ENCODE measurements around the gene NOP9. TPM values are rescaled to one million over a fixed set of nuclear protein-coding genes. Genes with fewer than 3 reads are reported as not detected.
"Not testable (repeated sequence)": the region's sequence is repeated elsewhere in the genome, so short reads cannot be mapped to it uniquely, and the experiment has no call there.

NOP9 gene
- total and polyA plus RNA-seq, 5 experiments from 2014 or later: 1.3 to 25.8 (median 2.2) TPM

DNA sequence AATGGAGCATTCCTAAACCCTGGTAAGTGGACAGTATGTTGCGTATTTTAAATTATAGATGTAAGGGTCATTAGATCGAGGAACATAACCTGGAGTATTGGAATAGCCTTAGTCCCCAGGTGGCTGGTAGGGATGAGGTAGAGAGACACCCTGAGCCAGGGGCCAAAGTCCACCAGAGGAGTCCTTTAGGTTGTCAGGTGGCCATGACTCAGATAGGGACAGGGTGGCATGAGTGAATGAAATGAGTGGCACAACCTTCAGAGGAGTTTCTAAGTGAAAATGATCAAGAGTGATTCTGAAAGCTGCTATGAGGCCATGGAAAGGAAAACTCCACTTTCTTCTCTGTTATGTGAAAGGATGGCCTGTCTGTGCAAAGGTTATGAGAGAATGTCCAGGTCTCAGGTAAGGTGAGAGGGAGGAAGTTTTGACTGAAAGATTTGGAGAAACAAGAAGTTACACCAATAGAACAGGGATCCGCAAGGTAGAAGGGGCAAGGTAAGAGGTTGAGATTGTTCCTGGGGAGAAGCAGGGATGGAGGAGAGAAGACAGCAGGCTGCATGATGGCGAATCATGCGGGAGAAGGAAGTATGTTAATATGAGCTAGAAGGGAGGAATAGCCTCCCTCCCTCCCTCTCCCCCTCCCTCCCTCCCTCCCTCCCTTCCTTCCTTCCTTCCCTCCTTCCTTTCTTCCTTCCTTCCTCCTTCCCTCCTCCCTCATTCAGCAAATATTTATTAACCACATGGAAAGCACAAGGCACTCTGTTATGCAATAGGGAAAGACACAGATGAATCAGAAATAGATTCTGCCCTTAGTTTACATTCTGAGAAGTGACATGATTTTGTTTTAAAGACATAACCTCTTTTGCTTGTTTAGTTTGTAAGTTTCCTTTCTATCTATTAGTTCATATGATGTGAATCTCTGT is 54.2 kb downstream of the NOP9 start:
- no peaks in the 10 kb centered on the region for H3K4me1 Mint-ChIP-seq
- DNase-seq (no peak), ATAC-seq (no peak)
- H3K36me3 Mint-ChIP-seq: no peaks in the 10 kb centered on the region
- peaks cover 19 to 47% (median 43%) of the 10 kb centered on the region in 5 donors for H3K27me3 Mint-ChIP-seq
- H3K4me3 Mint-ChIP-seq: no peak overlapping the region
- POLR2A ChIA-PET: no interaction called here
- no peak overlapping the region for H3K27ac Mint-ChIP-seq
- no peaks in the 10 kb centered on the region for H3K9me3 Mint-ChIP-seq

DNA sequence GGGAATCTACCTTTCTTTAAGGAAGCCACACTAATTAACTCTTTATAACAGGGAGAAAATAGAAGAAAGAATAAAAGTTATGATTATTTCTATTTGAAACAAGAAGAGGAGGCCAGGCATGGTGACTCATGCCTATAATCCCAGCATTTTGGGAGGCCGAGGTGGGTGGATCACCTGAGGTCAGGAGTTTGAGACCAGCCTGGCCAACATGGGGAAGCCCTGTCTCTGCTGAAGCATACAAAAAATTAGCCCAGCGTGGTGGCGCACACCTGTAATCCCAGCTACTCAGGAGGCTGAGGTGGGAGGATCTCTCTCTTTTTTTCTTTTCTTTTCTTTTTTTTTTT is 54.8 kb downstream of the NOP9 start:
- H3K4me1 Mint-ChIP-seq, DNase-seq, H3K4me3 Mint-ChIP-seq, H3K9me3 Mint-ChIP-seq, POLR2A ChIA-PET, H3K27ac Mint-ChIP-seq, H3K36me3 Mint-ChIP-seq, ATAC-seq: not testable (repeated sequence)
- H3K27me3 Mint-ChIP-seq: peaks cover 17 to 45% (median 38%) of the 10 kb centered on the region in 5 donors

DNA sequence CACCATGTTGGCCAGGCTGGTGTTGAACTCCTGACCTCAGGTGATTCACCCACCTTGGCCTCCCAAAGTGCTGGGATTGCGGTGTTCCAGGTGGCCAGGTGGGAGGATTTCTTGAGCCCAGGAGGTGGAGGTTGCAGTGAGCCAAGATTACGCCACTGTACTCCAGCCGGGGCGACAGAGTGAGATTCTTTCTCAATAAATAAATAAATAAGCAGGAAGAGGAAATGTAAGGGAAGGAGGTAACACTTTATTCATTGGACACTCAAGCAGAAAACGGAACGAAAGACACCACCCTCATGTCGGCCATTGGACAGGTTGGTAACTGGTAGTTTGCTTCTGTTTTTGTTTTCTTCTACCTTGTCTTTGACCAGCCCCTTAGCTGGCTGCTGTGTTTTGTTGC is 55.4 kb downstream of the NOP9 start:
- no peak for ATAC-seq
- no peak for DNase-seq
- H3K36me3 Mint-ChIP-seq: peaks cover 0 to 3% (median 0%) of the 10 kb centered on the region in 3 donors
- H3K9me3 Mint-ChIP-seq: peaks cover 0 to 3% (median 0%) of the 10 kb centered on the region in 9 donors
- H3K27me3 Mint-ChIP-seq: peaks cover 11 to 41% (median 33%) of the 10 kb centered on the region in 5 donors
- H3K27ac Mint-ChIP-seq: no peak overlapping the region
- no peak overlapping the region for H3K4me3 Mint-ChIP-seq
- H3K4me1 Mint-ChIP-seq: no peaks in the 10 kb centered on the region
- POLR2A ChIA-PET: no interaction called here

DNA sequence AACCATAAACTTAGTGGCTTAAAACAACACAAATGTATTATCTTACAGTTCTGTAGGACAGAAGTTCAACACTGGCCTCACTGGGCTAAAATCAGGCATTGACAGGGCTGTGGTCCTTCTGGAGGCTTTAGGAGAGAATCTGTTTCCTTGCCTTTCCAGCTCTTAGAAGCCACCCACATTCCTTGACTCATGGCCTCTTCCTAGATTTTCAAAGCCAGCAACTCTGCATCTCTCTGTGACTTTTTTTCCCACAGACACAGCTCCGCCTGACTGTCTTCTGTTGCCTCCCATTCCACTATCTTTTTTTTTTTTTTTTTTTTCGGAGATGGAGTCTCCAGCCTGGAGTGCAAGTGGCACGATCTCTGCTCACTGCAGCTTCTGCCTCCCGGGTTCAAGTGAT is 56.6 kb downstream of the NOP9 start:
- POLR2A ChIA-PET: no interaction called here

More for the DNA sequence above, 56.6 kb downstream of the NOP9 start:
- DNase-seq (no peak), ATAC-seq (no peak)
- Mint-ChIP-seq H3K4me1 (no peaks in the 10 kb centered on the region), H3K36me3 (peaks cover 0 to 8% (median 5%) of the 10 kb centered on the region in 3 donors), H3K9me3 (peaks cover 0 to 12% (median 0%) of the 10 kb centered on the region in 9 donors), H3K27me3 (peaks cover 7 to 30% (median 25%) of the 10 kb centered on the region in 5 donors), H3K27ac (no peak overlapping the region), H3K4me3 (no peak overlapping the region)

Other genes with a start within 250 kb of the NOP9 start
Only the 30 nearest of the 34 such genes appear.
- gene DCAF11, start 185.1 kb upstream of the NOP9 start, total RNA-seq: 10 to 100 TPM; 74.1 to 77.1 TPM
- gene DCAF11, start 185.1 kb upstream of the NOP9 start, polyA plus RNA-seq: 10 to 100 TPM; 68.0 to 83.8 (median 71.9) TPM
- gene NRL, start 184.9 kb upstream of the NOP9 start, total RNA-seq: 1 to 10 TPM; 2.7 to 3.4 TPM
- gene NRL, start 184.9 kb upstream of the NOP9 start, polyA plus RNA-seq: 1 to 10 TPM; 3.0 to 3.5 (median 3.1) TPM
- 1 to 10 TPM; 1.9 to 2.2 TPM for gene FITM1, start 169.2 kb upstream of the NOP9 start, total RNA-seq
- under 1 TPM; 0.52 to 0.60 (median 0.52) TPM for gene FITM1, start 169.2 kb upstream of the NOP9 start, polyA plus RNA-seq
- 100 to 1,000 TPM; 202 to 203 TPM for gene PSME1, start 163.7 kb upstream of the NOP9 start, total RNA-seq
- 100 to 1,000 TPM; 681 to 767 (median 753) TPM for gene PSME1, start 163.7 kb upstream of the NOP9 start, polyA plus RNA-seq
- 10 to 100 TPM; 16.6 to 18.1 TPM for gene EMC9, start 158.3 kb upstream of the NOP9 start, total RNA-seq
- 1 to 10 TPM; 7.5 to 9.4 (median 8.4) TPM for gene EMC9, start 158.3 kb upstream of the NOP9 start, polyA plus RNA-seq
- gene PSME2, start 153.2 kb upstream of the NOP9 start, total RNA-seq: 100 to 1,000 TPM; 129 to 140 TPM
- 100 to 1,000 TPM; 402 to 471 (median 463) TPM for gene PSME2, start 153.2 kb upstream of the NOP9 start, polyA plus RNA-seq
- gene RNF31, start 152.4 kb upstream of the NOP9 start, total RNA-seq: 10 to 100 TPM; 85.7 to 91.4 TPM
- 10 to 100 TPM; 34.1 to 45.3 (median 37.6) TPM for gene RNF31, start 152.4 kb upstream of the NOP9 start, polyA plus RNA-seq
- 100 to 1,000 TPM; 109 to 116 TPM for gene IRF9, start 138.6 kb upstream of the NOP9 start, total RNA-seq
- 10 to 100 TPM; 46.6 to 68.6 (median 51.3) TPM for gene IRF9, start 138.6 kb upstream of the NOP9 start, polyA plus RNA-seq
- 10 to 100 TPM; 33.7 to 39.2 TPM for gene REC8, start 127.8 kb upstream of the NOP9 start, total RNA-seq
- gene REC8, start 127.8 kb upstream of the NOP9 start, polyA plus RNA-seq: 10 to 100 TPM; 11.1 to 11.6 (median 11.2) TPM
- 10 to 100 TPM; 24.4 to 24.8 TPM for gene IPO4, start 111.0 kb upstream of the NOP9 start, total RNA-seq
- 10 to 100 TPM; 20.2 to 27.5 (median 21.1) TPM for gene IPO4, start 111.0 kb upstream of the NOP9 start, polyA plus RNA-seq
- 10 to 100 TPM; 19.4 to 22.1 TPM for gene TM9SF1, start 104.4 kb upstream of the NOP9 start, total RNA-seq
- 10 to 100 TPM; 23.1 to 29.8 (median 29.1) TPM for gene TM9SF1, start 104.4 kb upstream of the NOP9 start, polyA plus RNA-seq
- gene TSSK4, start 94.2 kb upstream of the NOP9 start, total RNA-seq: 1 to 10 TPM in 1 of 2 experiments, under 1 TPM in 1; 0.30 to 1.1 TPM
- under 1 TPM; 0.79 to 0.95 (median 0.87) TPM for gene TSSK4, start 94.2 kb upstream of the NOP9 start, polyA plus RNA-seq
- 100 to 1,000 TPM in 1 of 2 experiments, 10 to 100 TPM in 1; 99.4 to 107 TPM for gene CHMP4A, start 86.4 kb upstream of the NOP9 start, total RNA-seq
- gene CHMP4A, start 86.4 kb upstream of the NOP9 start, polyA plus RNA-seq: 100 to 1,000 TPM; 133 to 144 (median 143) TPM
- 10 to 100 TPM; 13.7 to 15.3 TPM for gene MDP1, start 83.8 kb upstream of the NOP9 start, total RNA-seq
- 10 to 100 TPM; 33.8 to 39.1 (median 34.5) TPM for gene MDP1, start 83.8 kb upstream of the NOP9 start, polyA plus RNA-seq
- 100 to 1,000 TPM in 1 of 2 experiments, 10 to 100 TPM in 1; 96.8 to 107 TPM for gene NEDD8, start 67.5 kb upstream of the NOP9 start, total RNA-seq
- gene NEDD8, start 67.5 kb upstream of the NOP9 start, polyA plus RNA-seq: 100 to 1,000 TPM; 302 to 320 (median 319) TPM
- gene GMPR2, start 66.9 kb upstream of the NOP9 start, total RNA-seq: 10 to 100 TPM; 76.4 to 78.6 TPM
- 100 to 1,000 TPM in 1 of 3 donors, 10 to 100 TPM in 2; 79.7 to 111 (median 85.4) TPM for gene GMPR2, start 66.9 kb upstream of the NOP9 start, polyA plus RNA-seq
- gene TINF2, start 57.2 kb upstream of the NOP9 start, total RNA-seq: 100 to 1,000 TPM; 125 to 136 TPM
- 100 to 1,000 TPM; 116 to 154 (median 150) TPM for gene TINF2, start 57.2 kb upstream of the NOP9 start, polyA plus RNA-seq
- 1 to 10 TPM; 6.5 to 6.9 TPM for gene TGM1, start 36.7 kb upstream of the NOP9 start, total RNA-seq
- gene TGM1, start 36.7 kb upstream of the NOP9 start, polyA plus RNA-seq: under 1 TPM in 1 of 3 donors, not detected in 2; 0.13 TPM
- gene RABGGTA, start 28.3 kb upstream of the NOP9 start, total RNA-seq: 10 to 100 TPM; 43.3 to 46.5 TPM
- gene RABGGTA, start 28.3 kb upstream of the NOP9 start, polyA plus RNA-seq: 10 to 100 TPM; 12.7 to 22.1 (median 20.4) TPM
- 10 to 100 TPM; 27.5 to 34.2 TPM for gene DHRS1, start 70 bp upstream of the NOP9 start, total RNA-seq
- gene DHRS1, start 70 bp upstream of the NOP9 start, polyA plus RNA-seq: 10 to 100 TPM; 19.6 to 22.4 (median 20.8) TPM
- gene CIDEB, start 8.1 kb downstream of the NOP9 start, total RNA-seq: 10 to 100 TPM; 12.2 to 15.5 TPM
- gene CIDEB, start 8.1 kb downstream of the NOP9 start, polyA plus RNA-seq: 10 to 100 TPM in 2 of 3 donors, 1 to 10 TPM in 1; 8.6 to 16.1 (median 13.2) TPM
- gene LTB4R2, start 10.3 kb downstream of the NOP9 start, total RNA-seq: 10 to 100 TPM; 12.5 to 13.0 TPM
- gene LTB4R2, start 10.3 kb downstream of the NOP9 start, polyA plus RNA-seq: 1 to 10 TPM in 2 of 3 donors, under 1 TPM in 1; 0.93 to 3.5 (median 1.5) TPM
- 10 to 100 TPM in 1 of 2 experiments, 1 to 10 TPM in 1; 9.6 to 10.1 TPM for gene LTB4R, start 11.7 kb downstream of the NOP9 start, total RNA-seq
- gene LTB4R, start 11.7 kb downstream of the NOP9 start, polyA plus RNA-seq: 1 to 10 TPM; 3.4 to 5.9 (median 4.5) TPM
- 1 to 10 TPM; 3.8 to 4.7 TPM for gene ADCY4, start 35.2 kb downstream of the NOP9 start, total RNA-seq
- gene ADCY4, start 35.2 kb downstream of the NOP9 start, polyA plus RNA-seq: under 1 TPM; 0.08 to 0.28 (median 0.24) TPM
- 10 to 100 TPM; 32.9 to 35.8 TPM for gene RIPK3, start 40.1 kb downstream of the NOP9 start, total RNA-seq
- 10 to 100 TPM in 1 of 3 donors, 1 to 10 TPM in 2; 5.3 to 11.1 (median 5.6) TPM for gene RIPK3, start 40.1 kb downstream of the NOP9 start, polyA plus RNA-seq
- not detected for gene NFATC4, start 68.3 kb downstream of the NOP9 start, total RNA-seq
- gene NFATC4, start 68.3 kb downstream of the NOP9 start, polyA plus RNA-seq: not detected
- gene NYNRIN, start 99.2 kb downstream of the NOP9 start, total RNA-seq: under 1 TPM; 0.29 to 0.36 TPM
- gene NYNRIN, start 99.2 kb downstream of the NOP9 start, polyA plus RNA-seq: under 1 TPM in 1 of 3 donors, not detected in 2; 0.13 TPM
- gene CBLN3, start 129.8 kb downstream of the NOP9 start, total RNA-seq: 1 to 10 TPM; 3.9 to 4.8 TPM
- under 1 TPM in 1 of 3 donors, not detected in 2; 0.23 TPM for gene CBLN3, start 129.8 kb downstream of the NOP9 start, polyA plus RNA-seq
- 100 to 1,000 TPM; 142 to 150 TPM for gene KHNYN, start 130.1 kb downstream of the NOP9 start, total RNA-seq
- gene KHNYN, start 130.1 kb downstream of the NOP9 start, polyA plus RNA-seq: 10 to 100 TPM in 2 of 3 donors, 1 to 10 TPM in 1; 9.1 to 16.9 (median 10.6) TPM
- 100 to 1,000 TPM; 140 to 145 TPM for gene SDR39U1, start 142.9 kb downstream of the NOP9 start, total RNA-seq
- 10 to 100 TPM; 70.3 to 90.8 (median 89.5) TPM for gene SDR39U1, start 142.9 kb downstream of the NOP9 start, polyA plus RNA-seq

Measured in naive thymus-derived CD8-positive, alpha-beta T cell (primary cell).